Measurements from ENCODE around the gene OR52K1. TPM values are rescaled to one million over a fixed set of nuclear protein-coding genes. Genes with fewer than 3 reads are reported as not detected.

OR52K1 gene
- total RNA-seq (not detected), polyA plus RNA-seq (ENCODE audit: insufficient read depth in 1 of 8, insufficient read length in 8 of 8, low replicate concordance in 1 of 8) (under 1 TPM; 0.02 to 0.31 (median 0.11) TPM)
- long read RNA-seq, donor 1, result 0 reads
- long read RNA-seq, donor 2, result 0 reads
- long read RNA-seq, donor 3, result 0 reads
- long read RNA-seq, donor 4, result 0 reads
- long read RNA-seq, donor 5, result 0 reads
- long read RNA-seq, donor 6, result 0 reads
- long read RNA-seq, donor 7, result 0 reads
- long read RNA-seq, donor 8, result 0 reads
- long read RNA-seq, donor 9, result 0 reads
- long read RNA-seq, donor 10, result 0 reads
- long read RNA-seq, donor 11, result 0 reads

DNA sequence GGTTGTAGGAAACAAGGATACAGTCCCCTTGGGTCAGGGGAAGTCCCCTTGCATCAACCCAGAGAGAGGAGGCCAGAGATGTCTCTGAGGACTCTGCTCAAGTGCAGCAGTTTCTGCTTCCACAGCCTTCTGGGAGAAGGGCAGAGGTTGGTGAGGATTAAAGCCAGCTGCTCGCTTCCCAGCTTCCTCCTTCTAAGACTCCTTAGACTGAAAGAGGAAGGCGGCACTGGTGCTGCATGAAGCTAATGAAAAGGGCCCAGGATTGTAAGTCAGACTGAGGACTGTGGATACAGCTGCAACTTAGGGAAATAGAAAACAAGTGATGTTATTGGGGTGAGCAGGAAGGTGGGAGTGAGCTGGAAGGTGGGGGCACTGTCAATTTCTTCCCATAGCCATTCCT is at the start of gene OR52K1:
Gene OR52K1 (plus strand): TSS at position 202 of the 400 bp plus-strand sequence. CDS start 6,255 bp downstream, outside the sequence.
- Histone ChIP-seq H3K4me1 (ENCODE audit: control insufficient read depth, insufficient read depth, low read length) (no peaks in the 10 kb centered on the region), H3K9me3 (replicated peaks; ENCODE audit: control insufficient read depth, low read depth, low read length) (no peaks in the 10 kb centered on the region), H3K4me3 (ENCODE audit: low read length) (no peak within 1 kb of the TSS), H3K27me3 (ENCODE audit: control insufficient read depth, insufficient read depth, low read length) (no peaks in the 10 kb centered on the region), H3K27ac (ENCODE audit: low read length) (no peak within 1 kb of the TSS), H3K36me3 (ENCODE audit: control insufficient read depth, insufficient read depth, low read length) (no peaks in the 10 kb centered on the region)
- DNase-seq, result peak; percentile 25
- WGBS (ENCODE audit: insufficient coverage), result no CpG with 5 or more reads among the region's 2 CpGs

- WGBS (ENCODE audit: insufficient coverage), result no CpG with 5 or more reads among the region's 2 CpGs
- H3K27me3 ChIP-seq (ENCODE audit: control insufficient read depth, insufficient read depth, low read length), result no peaks in the 10 kb centered on the region
Observed at GRCh38 chr11:4433856-4434255, 48.6 kb upstream of the OR52K1 start.

DNA sequence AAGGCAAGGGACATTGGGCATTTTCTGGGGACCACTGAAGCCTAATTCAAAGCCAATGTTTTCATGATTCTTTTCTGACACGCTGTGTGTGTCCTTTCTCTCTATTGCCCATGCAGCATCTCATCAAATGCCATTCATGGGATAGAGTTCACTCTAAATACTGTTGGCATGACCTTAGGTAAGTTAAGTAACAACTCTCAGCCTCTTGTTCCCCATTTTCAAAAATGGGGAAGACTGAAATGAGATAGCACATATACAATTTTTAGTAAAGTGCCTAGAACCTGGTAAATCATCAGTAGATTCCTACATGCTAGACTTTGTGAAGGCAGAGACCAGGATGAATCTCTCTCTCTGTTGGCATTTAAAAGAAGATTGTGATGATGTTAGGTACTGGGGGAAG is 46.0 kb upstream of the OR52K1 start:
- H3K27me3 ChIP-seq (ENCODE audit: control insufficient read depth, insufficient read depth, low read length), result no peaks in the 10 kb centered on the region
- H3K4me3 ChIP-seq (ENCODE audit: low read length), result no peak overlapping the region
- H3K27ac ChIP-seq (ENCODE audit: low read length), result no peak overlapping the region
- no peak for DNase-seq
- H3K4me1 ChIP-seq (ENCODE audit: control insufficient read depth, insufficient read depth, low read length), result no peaks in the 10 kb centered on the region
- no peaks in the 10 kb centered on the region for H3K9me3 ChIP-seq (replicated peaks; ENCODE audit: control insufficient read depth, low read depth, low read length)
- H3K36me3 ChIP-seq (ENCODE audit: control insufficient read depth, insufficient read depth, low read length), result no peaks in the 10 kb centered on the region
- no CpG with 5 or more reads among the region's 1 CpG for WGBS (ENCODE audit: insufficient coverage)

More at GRCh38 chr11:4433856-4434255, 48.6 kb upstream of the OR52K1 start:
- Histone ChIP-seq H3K4me3 (ENCODE audit: low read length) (no peak overlapping the region), H3K27ac (ENCODE audit: low read length) (no peak overlapping the region), H3K4me1 (ENCODE audit: control insufficient read depth, insufficient read depth, low read length) (no peaks in the 10 kb centered on the region), H3K36me3 (ENCODE audit: control insufficient read depth, insufficient read depth, low read length) (no peaks in the 10 kb centered on the region), H3K9me3 (replicated peaks; ENCODE audit: control insufficient read depth, low read depth, low read length) (no peaks in the 10 kb centered on the region)
- DNase-seq, result no peak

- Histone ChIP-seq H3K4me1 (ENCODE audit: control insufficient read depth, insufficient read depth, low read length) (no peaks in the 10 kb centered on the region), H3K27ac (ENCODE audit: low read length) (no peak overlapping the region), H3K36me3 (ENCODE audit: control insufficient read depth, insufficient read depth, low read length) (no peaks in the 10 kb centered on the region), H3K27me3 (ENCODE audit: control insufficient read depth, insufficient read depth, low read length) (no peaks in the 10 kb centered on the region), H3K4me3 (ENCODE audit: low read length) (no peak overlapping the region), H3K9me3 (replicated peaks; ENCODE audit: control insufficient read depth, low read depth, low read length) (no peaks in the 10 kb centered on the region)
- DNase-seq, result no peak
- no CpG with 5 or more reads among the region's 3 CpGs for WGBS (ENCODE audit: insufficient coverage)
Observed at GRCh38 chr11:4441515-4441914, 40.9 kb upstream of the OR52K1 start.

DNA sequence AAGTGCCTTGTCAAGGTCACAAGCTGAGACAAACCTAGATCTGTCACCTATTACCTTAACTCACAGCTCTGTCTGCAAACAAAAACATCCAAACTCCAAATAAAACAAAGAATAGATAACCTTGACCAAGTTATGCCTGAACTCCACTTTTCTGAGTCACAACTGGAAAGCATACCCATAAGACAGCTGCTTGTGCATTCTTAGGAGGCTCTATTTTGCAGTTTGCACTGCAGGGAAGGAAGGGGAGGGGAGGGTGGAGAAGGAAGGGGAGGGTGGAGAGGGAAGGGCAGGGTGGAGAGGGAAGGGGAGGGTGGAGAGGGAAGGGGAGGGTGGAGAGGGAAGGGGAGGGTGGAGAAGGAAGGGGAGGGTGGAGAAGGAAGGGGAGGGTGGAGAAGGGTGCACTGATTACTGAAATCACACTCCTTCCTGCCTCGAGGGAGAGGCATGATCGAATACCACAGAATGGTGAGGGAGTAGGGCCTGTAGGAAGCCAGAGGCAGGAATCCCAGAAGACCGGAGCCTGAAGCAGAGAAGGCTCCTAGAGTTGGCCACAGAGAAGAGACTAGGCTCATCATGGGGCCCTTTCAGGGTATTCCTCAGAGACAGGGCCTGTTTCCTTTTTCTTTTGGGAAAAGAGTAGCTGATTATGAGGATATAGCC is 39.1 kb upstream of the OR52K1 start:
- 53% methylated on average over 3 of the region's 3 CpGs for WGBS (ENCODE audit: insufficient coverage)
- Histone ChIP-seq H3K27ac (ENCODE audit: low read length) (no peak overlapping the region), H3K36me3 (ENCODE audit: control insufficient read depth, insufficient read depth, low read length) (no peaks in the 10 kb centered on the region)

GRCh38 chr11:4448995-4449394 is 33.5 kb upstream of the OR52K1 start, which contains the start of gene OR52K2:
TSS of gene OR52K2 (plus strand) at chr11:4449295. CDS start at chr11:4449340, 45 bp downstream.
- Histone ChIP-seq H3K27me3 (ENCODE audit: control insufficient read depth, insufficient read depth, low read length) (no peaks in the 10 kb centered on the region), H3K9me3 (replicated peaks; ENCODE audit: control insufficient read depth, low read depth, low read length) (no peaks in the 10 kb centered on the region), H3K4me3 (ENCODE audit: low read length) (no peak within 1 kb of the TSS), H3K36me3 (ENCODE audit: control insufficient read depth, insufficient read depth, low read length) (no peaks in the 10 kb centered on the region), H3K4me1 (ENCODE audit: control insufficient read depth, insufficient read depth, low read length) (no peaks in the 10 kb centered on the region), H3K27ac (ENCODE audit: low read length) (no peak within 1 kb of the TSS)
- DNase-seq, result no peak

More for the DNA sequence above, 39.1 kb upstream of the OR52K1 start:
- DNase-seq, result no peak
- H3K4me1 ChIP-seq (ENCODE audit: control insufficient read depth, insufficient read depth, low read length), result no peaks in the 10 kb centered on the region
- H3K27me3 ChIP-seq (ENCODE audit: control insufficient read depth, insufficient read depth, low read length), result no peaks in the 10 kb centered on the region
- no peaks in the 10 kb centered on the region for H3K9me3 ChIP-seq (replicated peaks; ENCODE audit: control insufficient read depth, low read depth, low read length)
- no peak overlapping the region for H3K4me3 ChIP-seq (ENCODE audit: low read length)

DNA sequence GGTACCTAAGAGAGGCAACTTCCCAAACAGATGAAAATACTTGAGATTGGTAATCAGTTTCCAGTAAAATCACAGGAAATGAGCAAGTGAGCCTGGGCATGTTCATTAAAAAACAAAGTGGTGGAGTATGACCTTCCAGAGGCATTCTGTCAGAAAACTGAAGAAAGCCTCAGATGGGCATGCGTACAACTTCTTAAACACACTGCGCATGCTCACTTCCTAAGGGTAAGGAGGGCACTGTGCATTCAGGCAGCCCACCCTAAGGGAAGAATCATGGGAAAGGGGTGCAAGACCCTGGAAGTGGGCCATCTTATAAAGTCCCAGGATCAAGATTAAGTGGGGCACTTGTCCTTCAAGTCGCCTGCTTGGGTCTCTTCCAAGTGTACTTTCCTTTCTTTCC is 29.3 kb upstream of the OR52K1 start:
- no peak overlapping the region for H3K4me3 ChIP-seq (ENCODE audit: low read length)
- WGBS (ENCODE audit: insufficient coverage), result 100% methylated on average over 1 of the region's 3 CpGs
- H3K27ac ChIP-seq (ENCODE audit: low read length), result no peak overlapping the region
- H3K4me1 ChIP-seq (ENCODE audit: control insufficient read depth, insufficient read depth, low read length), result no peaks in the 10 kb centered on the region
- H3K27me3 ChIP-seq (ENCODE audit: control insufficient read depth, insufficient read depth, low read length), result no peaks in the 10 kb centered on the region
- H3K36me3 ChIP-seq (ENCODE audit: control insufficient read depth, insufficient read depth, low read length), result no peaks in the 10 kb centered on the region
- no peak for DNase-seq
- peaks cover 2% of the 10 kb centered on the region for H3K9me3 ChIP-seq (replicated peaks; ENCODE audit: control insufficient read depth, low read depth, low read length)

GRCh38 chr11:4454021-4454420 is 28.4 kb upstream of the OR52K1 start:
- Histone ChIP-seq H3K9me3 (replicated peaks; ENCODE audit: control insufficient read depth, low read depth, low read length) (peaks cover 2% of the 10 kb centered on the region), H3K4me1 (ENCODE audit: control insufficient read depth, insufficient read depth, low read length) (no peaks in the 10 kb centered on the region), H3K36me3 (ENCODE audit: control insufficient read depth, insufficient read depth, low read length) (no peaks in the 10 kb centered on the region), H3K27me3 (ENCODE audit: control insufficient read depth, insufficient read depth, low read length) (no peaks in the 10 kb centered on the region), H3K4me3 (ENCODE audit: low read length) (no peak overlapping the region), H3K27ac (ENCODE audit: low read length) (no peak overlapping the region)
- DNase-seq, result no peak

- Histone ChIP-seq H3K27ac (ENCODE audit: low read length) (no peak overlapping the region), H3K4me3 (ENCODE audit: low read length) (no peak overlapping the region), H3K27me3 (ENCODE audit: control insufficient read depth, insufficient read depth, low read length) (no peaks in the 10 kb centered on the region), H3K9me3 (replicated peaks; ENCODE audit: control insufficient read depth, low read depth, low read length) (peaks cover 2% of the 10 kb centered on the region), H3K36me3 (ENCODE audit: control insufficient read depth, insufficient read depth, low read length) (no peaks in the 10 kb centered on the region), H3K4me1 (ENCODE audit: control insufficient read depth, insufficient read depth, low read length) (no peaks in the 10 kb centered on the region)
- WGBS (ENCODE audit: insufficient coverage), result 31% methylated on average over 1 of the region's 1 CpG
- peak; percentile 45 for DNase-seq
Observed at GRCh38 chr11:4455419-4455818, 27.0 kb upstream of the OR52K1 start.

DNA sequence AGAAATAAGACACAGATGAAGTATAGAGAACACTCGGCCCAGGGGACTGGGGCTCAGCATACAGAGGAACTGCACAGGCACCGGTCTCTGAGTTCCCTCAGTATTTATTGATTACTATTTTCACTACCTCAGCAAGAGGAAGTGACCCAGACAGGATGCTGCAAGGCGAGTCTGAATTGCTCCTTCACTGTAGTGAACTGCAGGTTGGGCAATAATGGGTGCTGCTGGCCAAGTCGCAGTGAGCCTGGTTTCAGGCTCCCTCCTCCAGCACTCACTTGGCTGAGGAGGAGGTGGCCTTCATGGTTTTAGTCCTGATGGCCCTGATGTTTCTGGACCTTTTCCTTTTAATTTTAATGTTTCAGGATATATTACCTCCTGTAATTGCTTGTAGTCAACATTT is 22.9 kb upstream of the OR52K1 start:
- DNase-seq, result peak; percentile 13
- Histone ChIP-seq H3K4me1 (ENCODE audit: control insufficient read depth, insufficient read depth, low read length) (no peaks in the 10 kb centered on the region), H3K27me3 (ENCODE audit: control insufficient read depth, insufficient read depth, low read length) (no peaks in the 10 kb centered on the region), H3K9me3 (replicated peaks; ENCODE audit: control insufficient read depth, low read depth, low read length) (peaks cover 1% of the 10 kb centered on the region), H3K36me3 (ENCODE audit: control insufficient read depth, insufficient read depth, low read length) (no peaks in the 10 kb centered on the region), H3K27ac (ENCODE audit: low read length) (no peak overlapping the region), H3K4me3 (ENCODE audit: low read length) (no peak overlapping the region)
- 17% methylated on average over 1 of the region's 4 CpGs for WGBS (ENCODE audit: insufficient coverage)
